SK-N-SH (cell line): ENCODE results near the gene CD34.

Experiments
- CTCF ChIP-seq: fragments of 200-600 bp; sonication (generic); IDR thresholded peaks from 2 replicates; pipeline ENCODE4 v1.6.1; 2017; ENCODE audit warnings: antibody characterized with exemption, mild to moderate bottlenecking, moderate library complexity
- EZH2phosphoT487 ChIP-seq: fragments of 200-600 bp; sonication (generic); IDR thresholded peaks from 2 replicates; pipeline ENCODE4 v1.6.1; 2017; ENCODE audit warnings: low read depth, mixed run types, mild to moderate bottlenecking, antibody characterized with exemption, moderate library complexity, borderline replicate concordance
- FOSL2 ChIP-seq: IDR thresholded peaks from 2 replicates; pipeline ENCODE4 v1.4.0; 2012; ENCODE audit warnings: low read depth, mild to moderate bottlenecking, moderate library complexity, borderline replicate concordance
- GATA2 ChIP-seq: sonication (generic); formaldehyde crosslinking; IDR thresholded peaks from 2 replicates; pipeline ENCODE4 v1.5.0; 2020; ENCODE audit warnings: mild to moderate bottlenecking, missing genetic modification reagents
- MEF2A ChIP-seq: IDR thresholded peaks from 2 replicates; pipeline ENCODE4 v1.4.0; 2012; ENCODE audit warnings: low read depth, borderline replicate concordance
- MXI1 ChIP-seq: IDR thresholded peaks from 2 replicates; pipeline ENCODE4 v1.6.1; 2012; ENCODE audit warnings: mild to moderate bottlenecking, low read depth, low read length, improper control_type of control experiment
- POLR2AphosphoS5 ChIP-seq: IDR thresholded peaks from 2 replicates; pipeline ENCODE4 v1.6.1; 2012; ENCODE audit warnings: low read depth, low read length
- REST ChIP-seq: IDR thresholded peaks from 2 replicates; pipeline ENCODE4 v1.6.1; 2012; ENCODE audit warnings: mild to moderate bottlenecking, low read depth, low read length, moderate library complexity
- USF2 ChIP-seq: fragments of 150-350 bp; IDR thresholded peaks from 2 replicates; pipeline ENCODE4 v1.6.1; 2017; ENCODE audit warnings: antibody characterized with exemption, low read length, low read depth, borderline replicate concordance

- peak; percentile 62 for TF ChIP-seq CTCF
- no peak for TF ChIP-seq MEF2A
- no peak for TF ChIP-seq USF2
- TF ChIP-seq EZH2phosphoT487 = no peak
- no peak for TF ChIP-seq GATA2 (CRISPR knock-in tag)
- no peak for TF ChIP-seq FOSL2
- TF ChIP-seq REST = no peak
- peak; percentile 90 for TF ChIP-seq MXI1
- TF ChIP-seq POLR2AphosphoS5 = no peak; the same call in 1 of the 2 replicates
Measured at GRCh38 chr1:207868774-207869721, 41.9 kb downstream of the CD34 start.
